HG02885 (cell line): ENCODE data around the gene GJC2.
"Not testable (repeated sequence)": the region's sequence is repeated elsewhere in the genome, so short reads cannot be mapped to it uniquely, and the experiment has no call there.

ENCODE experiments used
- ATAC-seq: cut with Tn5 transposase; IDR thresholded peaks from one replicate; pipeline ENCODE4 v1.9.1; 2021; ENCODE audit warnings: mild to moderate bottlenecking; ENCODE audit not compliant: unreplicated experiment, poor library complexity

The GJC2 gene

GRCh38 chr1:228181645-228182034 lies 31.9 kb downstream of the GJC2 start:
- no peak for ATAC-seq

GRCh38 chr1:228182296-228183030 lies 32.7 kb downstream of the GJC2 start:
- ATAC-seq, result no peak

- ATAC-seq, result no peak
These were observed 34.4 kb downstream of the GJC2 start for GRCh38 chr1:228184152-228184551.

- ATAC-seq, result no peak
These were observed 35.9 kb downstream of the GJC2 start for GRCh38 chr1:228185641-228185965.

GRCh38 chr1:228188249-228188648 lies 38.5 kb downstream of the GJC2 start:
- ATAC-seq, result not testable (repeated sequence)

- no peak for ATAC-seq
These were observed 40.5 kb downstream of the GJC2 start for GRCh38 chr1:228190182-228190581.

- ATAC-seq, result no peak
These were observed 41.0 kb downstream of the GJC2 start for GRCh38 chr1:228190778-228191177.

- ATAC-seq, result no peak
These were observed 44.7 kb downstream of the GJC2 start for GRCh38 chr1:228194436-228194835.

GRCh38 chr1:228194921-228195812 lies 45.4 kb downstream of the GJC2 start:
- no peak for ATAC-seq

GRCh38 chr1:228197555-228198147 lies 47.9 kb downstream of the GJC2 start:
- no peak for ATAC-seq

GRCh38 chr1:228198977-228199590 lies 49.4 kb downstream of the GJC2 start:
- ATAC-seq, result no peak

GRCh38 chr1:228204958-228205357 lies 55.2 kb downstream of the GJC2 start:
- ATAC-seq, result no peak

GRCh38 chr1:228205526-228206436 lies 56.1 kb downstream of the GJC2 start:
- ATAC-seq, result no peak

- no peak for ATAC-seq
These were observed 57.0 kb downstream of the GJC2 start for GRCh38 chr1:228206582-228207351.

- ATAC-seq, result no peak
These were observed 57.7 kb downstream of the GJC2 start for GRCh38 chr1:228207381-228207810.

GRCh38 chr1:228207851-228208821 lies 58.4 kb downstream of the GJC2 start, which contains the start of gene OBSCN:
TSS of gene OBSCN (plus strand) at chr1:228208044. CDS start at chr1:228211784, 3,740 bp downstream.
- no peak for ATAC-seq

- no peak for ATAC-seq
These were observed 59.3 kb downstream of the GJC2 start for GRCh38 chr1:228208831-228209551.
